HCT116 (cell line): ENCODE data around the gene KRTAP5-4. TPM values are rescaled to one million over a fixed set of nuclear protein-coding genes. Genes with fewer than 3 reads are reported as not detected.
"Not testable (repeated sequence)": the region's sequence is repeated elsewhere in the genome, so short reads cannot be mapped to it uniquely, and the experiment has no call there.

Experiments used
- ATAC-seq: fragments of 200-7000 bp; cut with Tn5 transposase; 2 replicates; pipeline ENCODE4 v1.9.1; 2020; ENCODE audit warnings: mild to moderate bottlenecking, moderate library complexity
- BruUV-seq: library from RNA; stranded (reverse); fragments of 400-500 nt; replicated peaks from 2 replicates; lab custom pipeline; 2021; lab: Mats Ljungman, UMichigan
- CTCF ChIA-PET: fragments of 300-600 bp; sonication (Branson Sonifier 250); formaldehyde crosslinking; loops from one replicate; lab custom pipeline; 2021; ENCODE audit warnings: antibody characterized with exemption; lab: Charles Lee
- POLR2A ChIA-PET: fragments of 300-600, 350-600 bp; sonication (Branson Sonifier 250); formaldehyde crosslinking; loops from one replicate; lab custom pipeline; 2021; ENCODE audit warnings: antibody characterized with exemption; lab: Charles Lee
- RAD21 ChIA-PET, 2 experiments: fragments of 300-600 bp; sonication (Branson Sonifier 250); formaldehyde crosslinking; loops; one replicate each; lab custom pipeline; 2023; ENCODE audit warnings: low total read pairs in 2 of 2; ENCODE audit not compliant: uncharacterized antibody in 2 of 2, unreplicated experiment in 2 of 2, low non-redundant PET in 1 of 2; lab: Charles Lee
- DNase-seq: peaks from one replicate; pipeline ENCODE4 v3.0.0-alpha.2; 2010; ENCODE audit warnings: low read depth, low spot score
- H2AFZ ChIP-seq: fragments of 200-600 bp; shearing (Covaris generic), sonication (generic); 2 replicates; pipeline ENCODE4 v1.6.1; 2017; ENCODE audit warnings: low read depth, mixed run types, mixed read lengths, antibody characterized with exemption, low read length; ENCODE audit not compliant: poor library complexity, severe bottlenecking
- H3K27ac ChIP-seq: 2 replicates; pipeline ENCODE4 v1.5.1; 2012; ENCODE audit warnings: low read depth, low read length
- H3K27me3 ChIP-seq: fragments of 200-600 bp; sonication (generic); 2 replicates; pipeline ENCODE4 v1.6.1; 2016; ENCODE audit warnings: mixed run types, low read length, mixed read lengths; ENCODE audit not compliant: insufficient read depth
- H3K36me3 ChIP-seq, 2 experiments: fragments of 200-500 bp in 1 of 2; fragments of 200-600 bp in 1 of 2; sonication (Bioruptor generic) in 1 of 2; sonication (generic) in 1 of 2; 2 replicates each; pipeline versions ENCODE4 v1.5.1 to v1.6.1; 2014 to 2016; ENCODE audit warnings: low read length in 2 of 2, inconsistent platforms in 1 of 2, mixed read lengths in 1 of 2, mixed run types in 1 of 2; ENCODE audit not compliant: insufficient read depth in 2 of 2, control insufficient read depth in 1 of 2
- H3K4me1 ChIP-seq, 2 experiments: fragments of 200-600 bp in 1 of 2; sonication (generic) in 1 of 2; 2 replicates each; pipeline versions ENCODE4 v1.5.1 to v1.6.1; 2012 to 2017; ENCODE audit warnings: low read length in 2 of 2, inconsistent platforms in 1 of 2, mild to moderate bottlenecking in 1 of 2, mixed read lengths in 1 of 2, mixed run types in 1 of 2, moderate library complexity in 1 of 2; ENCODE audit not compliant: insufficient read depth in 2 of 2, control insufficient read depth in 1 of 2
- H3K4me2 ChIP-seq: fragments of 200-600 bp; sonication (generic); 2 replicates; pipeline ENCODE4 v1.6.1; 2017; ENCODE audit warnings: mixed run types, low read length, mixed read lengths
- H3K4me3 ChIP-seq, 2 experiments: fragments of 200-600 bp in 1 of 2; sonication (generic) in 1 of 2; replicated peaks in 1 of 2; 2 replicates each; pipeline ENCODE4 v1.5.1; 2011 to 2016; ENCODE audit warnings: low read length in 2 of 2, control low read depth in 1 of 2, low read depth in 1 of 2, mild to moderate bottlenecking in 1 of 2, mixed read lengths in 1 of 2, mixed run types in 1 of 2
- H3K79me2 ChIP-seq: fragments of 200-600 bp; sonication (generic); 2 replicates; pipeline ENCODE4 v1.6.1; 2017; ENCODE audit warnings: mild to moderate bottlenecking, mixed run types, low read length, moderate library complexity, mixed read lengths; ENCODE audit not compliant: insufficient read depth
- H3K9ac ChIP-seq: fragments of 200-600 bp; sonication (generic); 2 replicates; pipeline ENCODE4 v1.6.1; 2016; ENCODE audit warnings: low read length, mixed read lengths
- H3K9me2 ChIP-seq: fragments of 200-600 bp; sonication (generic), shearing (Covaris generic); 2 replicates; pipeline ENCODE4 v1.6.1; 2017; ENCODE audit warnings: mixed run types, mild to moderate bottlenecking, moderate library complexity; ENCODE audit not compliant: insufficient read depth
- H3K9me3 ChIP-seq, 2 experiments: fragments of 200-500 bp in 1 of 2; fragments of 200-600 bp in 1 of 2; sonication (Bioruptor generic) in 1 of 2; sonication (generic) in 1 of 2; 2 replicates each; pipeline ENCODE4 v1.6.1; 2014 to 2017; ENCODE audit warnings: low read length in 2 of 2, mixed read lengths in 2 of 2, inconsistent platforms in 1 of 2, low read depth in 1 of 2, mild to moderate bottlenecking in 1 of 2, mixed run types in 1 of 2, moderate library complexity in 1 of 2; ENCODE audit not compliant: control insufficient read depth in 1 of 2, insufficient read depth in 1 of 2
- H4K20me1 ChIP-seq: fragments of 200-600 bp; sonication (generic), shearing (Covaris generic); 2 replicates; pipeline ENCODE4 v1.6.1; 2017; ENCODE audit warnings: mixed run types, mild to moderate bottlenecking, moderate library complexity; ENCODE audit not compliant: insufficient read depth
- CEBPB ChIP-seq: IDR thresholded peaks from 2 replicates; pipeline ENCODE4 v1.6.1; 2012; ENCODE audit warnings: low read depth
- EGR1 ChIP-seq: IDR thresholded peaks from 2 replicates; pipeline ENCODE4 v1.6.1; 2012; ENCODE audit warnings: low read depth
- FOSL1 ChIP-seq: IDR thresholded peaks from 2 replicates; pipeline ENCODE4 v1.6.1; 2012; ENCODE audit warnings: low read depth
- POLR2A ChIP-seq: IDR thresholded peaks from 2 replicates; pipeline ENCODE4 v1.7.0; 2011; ENCODE audit warnings: borderline replicate concordance; ENCODE audit not compliant: insufficient read depth, insufficient read length; ENCODE audit errors: extremely low read depth
- RAD21 ChIP-seq: IDR thresholded peaks from 2 replicates; pipeline ENCODE4 v1.6.1; 2012; ENCODE audit warnings: low read depth, mild to moderate bottlenecking
- SIN3A ChIP-seq: IDR thresholded peaks from 2 replicates; pipeline ENCODE4 v1.6.1; 2012; ENCODE audit warnings: low read depth
- SP1 ChIP-seq: IDR thresholded peaks from 2 replicates; pipeline ENCODE4 v1.6.1; 2012; ENCODE audit warnings: low read depth
- SRF ChIP-seq: IDR thresholded peaks from 2 replicates; pipeline ENCODE4 v1.6.1; 2012; ENCODE audit warnings: low read depth
- ZNF274 ChIP-seq: fragments of 200-500 bp; sonication (Bioruptor generic); IDR thresholded peaks from 2 replicates; pipeline ENCODE4 v1.6.1; 2014; ENCODE audit warnings: mild to moderate bottlenecking, low read depth, low read length, inconsistent platforms
- intact Hi-C: fragments of 100-400 bp; cut with micrococcal nuclease; formaldehyde crosslinking; loops from 2 replicates; pipeline ENCODE4 v1.10.0; 2022
- total RNA-seq: library from RNA; stranded (reverse); gene quantifications from one replicate; pipeline ENCODE4 v1.2.1, GENCODE V29; 2021; ENCODE audit not compliant: unreplicated experiment
- TF ChIP-seq, protein P1 (sequence below): IDR thresholded peaks from 2 replicates; pipeline ENCODE4 v1.6.1; 2011; ENCODE audit warnings: mild to moderate bottlenecking, low read length, moderate library complexity; ENCODE audit not compliant: insufficient replicate concordance; ENCODE audit errors: extremely low read depth
- TF ChIP-seq, protein P2 (sequence below): IDR thresholded peaks from 2 replicates; pipeline ENCODE4 v1.6.1; 2012

KRTAP5-4 gene
- total RNA-seq, 1 experiment from 2014 or later = not detected

DNA sequence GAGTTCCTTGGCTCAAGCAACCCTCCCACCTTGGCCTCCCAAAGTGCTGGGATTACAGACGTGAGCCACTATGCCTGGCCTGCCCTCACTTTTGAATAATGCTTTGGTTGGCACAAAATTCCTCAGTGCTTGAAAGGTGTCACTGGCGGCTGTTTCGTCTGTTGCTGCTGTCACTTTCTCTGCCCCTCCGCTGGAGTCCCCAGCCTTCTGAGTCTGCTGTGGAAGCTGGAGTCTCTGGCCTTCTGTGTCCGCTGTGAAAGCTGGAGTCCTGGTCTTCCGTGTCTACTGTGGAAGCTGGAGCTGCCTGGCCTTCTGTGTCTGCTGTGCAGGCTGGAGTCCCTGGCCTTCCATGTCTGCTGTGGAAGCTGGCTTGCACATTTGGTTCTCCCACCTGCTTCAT, 31.9 kb downstream of the KRTAP5-4 start:
- Histone ChIP-seq H3K27ac (no peak overlapping the region), H3K4me2 (no peak overlapping the region), H3K4me1 (no peaks in the 10 kb centered on the region), H3K79me2 (no peaks in the 10 kb centered on the region), H3K9me2 (no peaks in the 10 kb centered on the region), H3K36me3 (no peaks in the 10 kb centered on the region), H3K9ac (no peak overlapping the region), H3K4me3 (no peak overlapping the region), H4K20me1 (no peaks in the 10 kb centered on the region), H3K9me3 (no peaks in the 10 kb centered on the region), H2AFZ (no peak overlapping the region), H3K27me3 (peaks cover 17% of the 10 kb centered on the region; the same call in 1 of the 2 replicates)
- ATAC-seq = no peak
- TF ChIP-seq FOSL1 (no peak), CEBPB (no peak), SP1 (no peak), POLR2A (no peak), EGR1 (no peak), SRF (no peak), ZNF274 (no peak), RAD21 (no peak), SIN3A (no peak)
- TF ChIP-seq, protein P1, sequence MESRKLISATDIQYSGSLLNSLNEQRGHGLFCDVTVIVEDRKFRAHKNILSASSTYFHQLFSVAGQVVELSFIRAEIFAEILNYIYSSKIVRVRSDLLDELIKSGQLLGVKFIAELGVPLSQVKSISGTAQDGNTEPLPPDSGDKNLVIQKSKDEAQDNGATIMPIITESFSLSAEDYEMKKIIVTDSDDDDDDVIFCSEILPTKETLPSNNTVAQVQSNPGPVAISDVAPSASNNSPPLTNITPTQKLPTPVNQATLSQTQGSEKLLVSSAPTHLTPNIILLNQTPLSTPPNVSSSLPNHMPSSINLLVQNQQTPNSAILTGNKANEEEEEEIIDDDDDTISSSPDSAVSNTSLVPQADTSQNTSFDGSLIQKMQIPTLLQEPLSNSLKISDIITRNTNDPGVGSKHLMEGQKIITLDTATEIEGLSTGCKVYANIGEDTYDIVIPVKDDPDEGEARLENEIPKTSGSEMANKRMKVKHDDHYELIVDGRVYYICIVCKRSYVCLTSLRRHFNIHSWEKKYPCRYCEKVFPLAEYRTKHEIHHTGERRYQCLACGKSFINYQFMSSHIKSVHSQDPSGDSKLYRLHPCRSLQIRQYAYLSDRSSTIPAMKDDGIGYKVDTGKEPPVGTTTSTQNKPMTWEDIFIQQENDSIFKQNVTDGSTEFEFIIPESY = no peak
- TF ChIP-seq, protein P2, sequence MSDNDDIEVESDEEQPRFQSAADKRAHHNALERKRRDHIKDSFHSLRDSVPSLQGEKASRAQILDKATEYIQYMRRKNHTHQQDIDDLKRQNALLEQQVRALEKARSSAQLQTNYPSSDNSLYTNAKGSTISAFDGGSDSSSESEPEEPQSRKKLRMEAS = no peak
- intact Hi-C loops = no loop called here
- BruUV-seq = no TSS peak
- RAD21 ChIA-PET = no interaction called here
- no peak for DNase-seq
- CTCF ChIA-PET = interaction anchor here (1.6 to 2.0 kb wide), 2 partner anchors 15 to 43 kb away, joined by 4 to 6 read pairs; no protein-coding TSS in a partner anchor
- POLR2A ChIA-PET = no interaction called here

DNA sequence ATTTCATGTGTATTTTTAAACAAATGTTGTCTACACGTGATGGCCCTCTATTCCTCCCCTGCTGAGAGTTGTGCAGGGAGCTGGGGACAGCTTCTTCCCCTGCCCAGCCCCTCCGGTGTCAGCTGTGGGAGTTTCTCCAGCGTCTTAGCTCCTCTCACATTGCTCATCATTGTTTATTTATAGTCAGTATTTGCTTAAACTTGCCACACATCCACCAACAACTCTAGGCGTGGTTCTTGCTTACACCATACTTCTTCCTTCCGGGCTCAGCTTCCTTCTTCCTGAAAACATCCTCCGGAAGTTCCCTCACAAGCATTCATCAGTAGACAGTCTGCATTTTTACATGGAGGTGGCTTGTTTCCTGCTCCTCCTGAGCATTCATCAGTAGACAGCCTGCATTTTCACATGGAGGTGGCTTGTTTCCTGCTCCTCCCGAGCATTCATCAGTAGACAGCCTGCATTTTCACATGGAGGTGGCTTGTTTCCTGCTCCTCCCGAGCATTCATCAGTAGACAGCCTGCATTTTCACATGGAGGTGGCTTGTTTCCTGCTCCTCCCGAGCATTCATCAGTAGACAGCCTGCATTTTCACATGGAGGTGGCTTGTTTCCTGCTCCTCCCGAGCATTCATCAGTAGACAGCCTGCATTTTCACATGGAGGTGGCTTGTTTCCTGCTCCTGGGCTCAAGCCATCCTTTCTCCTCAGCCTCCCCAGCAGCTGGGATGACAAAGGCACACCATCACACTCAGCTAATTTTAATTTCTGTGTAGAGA, 32.6 kb downstream of the KRTAP5-4 start:
- H3K4me2 ChIP-seq, H2AFZ ChIP-seq, H3K4me1 ChIP-seq, H3K9me2 ChIP-seq, H3K4me3 ChIP-seq, H3K36me3 ChIP-seq, H3K27ac ChIP-seq, RAD21 ChIA-PET, BruUV-seq, DNase-seq, intact Hi-C loops, ATAC-seq, H3K9ac ChIP-seq, H4K20me1 ChIP-seq, H3K9me3 ChIP-seq, H3K79me2 ChIP-seq: not testable (repeated sequence)
- H3K27me3 ChIP-seq = peaks cover 17% of the 10 kb centered on the region; the same call in 1 of the 2 replicates
- CTCF ChIA-PET = interaction anchor here (1.6 to 2.0 kb wide), 2 partner anchors 15 to 43 kb away, joined by 4 to 6 read pairs; no protein-coding TSS in a partner anchor
- POLR2A ChIA-PET = interaction anchor here (0.7 to 0.8 kb wide), 2 partner anchors 15 to 41 kb away, joined by 3 to 4 read pairs; no protein-coding TSS in a partner anchor
